NCI-H2227 (cell line): ENCODE data around the gene C2CD2L.
"Not testable (repeated sequence)": the region's sequence is repeated elsewhere in the genome, so short reads cannot be mapped to it uniquely, and the experiment has no call there.

ENCODE experiments used
- DNase-seq: peaks from one replicate; lab custom pipeline; 2025; ENCODE audit not compliant: unreplicated experiment; lab: John Stamatoyannopoulos, UW

The C2CD2L gene

DNA sequence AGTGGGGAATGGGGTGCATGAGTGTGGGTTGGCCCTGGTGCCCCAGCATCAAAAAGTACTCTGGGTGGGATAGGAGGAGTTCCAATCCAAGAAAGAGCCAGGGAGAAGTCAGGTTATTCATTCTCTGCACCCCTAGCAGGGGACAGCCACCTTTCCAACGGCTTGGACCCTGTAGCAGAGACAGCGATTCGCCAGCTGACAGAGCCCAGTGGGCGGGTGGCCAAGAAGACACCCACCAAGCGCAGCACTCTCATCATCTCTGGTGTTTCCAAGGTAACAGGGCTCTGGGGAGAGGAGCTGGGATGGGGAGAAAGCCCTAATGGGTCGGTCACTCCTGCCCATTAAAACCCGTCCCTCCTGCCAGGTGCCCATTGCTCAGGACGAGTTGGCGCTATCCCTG lies 6.6 kb downstream of the C2CD2L start:
- DNase-seq, result no peak

- no peak for DNase-seq
Measured at GRCh38 chr11:119114351-119114750, 7.2 kb downstream of the C2CD2L start.

- no peak for DNase-seq
Measured at GRCh38 chr11:119115484-119116234, 8.5 kb downstream of the C2CD2L start.

- DNase-seq, result no peak
Measured at GRCh38 chr11:119116235-119116594, 9.1 kb downstream of the C2CD2L start.

- DNase-seq, result no peak
Measured at GRCh38 chr11:119116601-119117000, 9.5 kb downstream of the C2CD2L start.

- no peak for DNase-seq
Measured at GRCh38 chr11:119117004-119117706, 10.0 kb downstream of the C2CD2L start.

GRCh38 chr11:119118227-119118626 lies 11.1 kb downstream of the C2CD2L start:
- DNase-seq, result no peak

GRCh38 chr11:119118946-119119345 lies 11.8 kb downstream of the C2CD2L start:
- no peak for DNase-seq

GRCh38 chr11:119120639-119121007 lies 13.5 kb downstream of the C2CD2L start:
- DNase-seq, result peak; percentile 59

- DNase-seq, result peak; percentile 98
Measured at GRCh38 chr11:119121008-119121810, 14.1 kb downstream of the C2CD2L start, which contains the start of gene HINFP. Gene HINFP, plus strand, starts transcription at chr11:119121580. Its CDS starts 5,365 bp downstream, at chr11:119126945.

- no peak for DNase-seq
Measured at GRCh38 chr11:119121811-119122124, 14.6 kb downstream of the C2CD2L start.

DNA sequence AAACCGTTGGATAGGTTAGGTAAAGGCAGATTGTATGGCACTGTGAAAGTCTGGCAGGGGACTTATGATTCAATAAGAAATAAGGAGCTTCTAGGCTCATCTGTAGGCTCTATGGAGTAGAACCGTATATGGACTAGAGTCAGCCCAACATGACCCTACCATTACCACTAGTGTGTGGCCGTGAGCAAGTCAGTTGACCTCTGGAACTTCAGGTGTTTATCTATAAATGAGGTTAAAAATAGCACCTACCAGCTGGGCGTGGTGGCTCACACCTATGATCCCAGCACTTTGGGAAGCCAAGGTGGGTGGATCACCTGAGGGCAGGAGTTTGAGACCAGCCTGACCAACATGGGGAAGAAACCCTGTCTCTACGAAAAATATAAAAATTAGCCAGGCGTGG lies 18.7 kb downstream of the C2CD2L start:
- no peak for DNase-seq

DNA sequence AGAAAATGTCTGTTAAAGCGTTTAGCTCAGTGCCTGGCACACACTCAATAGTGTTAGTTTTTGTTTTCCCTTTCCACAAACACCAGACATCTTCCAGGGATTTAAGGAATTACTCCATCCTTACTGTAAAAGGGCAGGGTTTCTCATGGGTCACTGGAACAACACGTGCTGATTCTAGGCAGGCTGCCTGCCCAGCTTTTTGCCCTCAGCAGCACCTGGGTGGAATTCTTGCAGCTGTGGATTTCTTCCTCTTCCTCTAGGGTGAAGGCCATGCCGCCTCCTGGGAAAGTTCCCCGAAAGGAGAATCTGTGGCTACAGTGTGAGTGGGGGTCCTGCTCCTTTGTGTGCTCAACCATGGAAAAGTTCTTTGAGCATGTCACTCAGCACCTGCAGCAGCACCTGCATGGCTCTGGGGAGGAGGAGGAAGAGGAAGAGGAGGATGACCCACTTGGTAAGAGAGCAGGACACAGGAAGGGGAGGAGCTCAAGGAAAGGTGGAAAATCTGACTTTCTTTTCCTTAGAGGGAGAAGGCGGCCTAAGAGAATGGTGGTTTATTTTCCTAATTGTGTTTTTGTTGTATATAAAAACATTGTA lies 19.6 kb downstream of the C2CD2L start:
- DNase-seq, result no peak

DNA sequence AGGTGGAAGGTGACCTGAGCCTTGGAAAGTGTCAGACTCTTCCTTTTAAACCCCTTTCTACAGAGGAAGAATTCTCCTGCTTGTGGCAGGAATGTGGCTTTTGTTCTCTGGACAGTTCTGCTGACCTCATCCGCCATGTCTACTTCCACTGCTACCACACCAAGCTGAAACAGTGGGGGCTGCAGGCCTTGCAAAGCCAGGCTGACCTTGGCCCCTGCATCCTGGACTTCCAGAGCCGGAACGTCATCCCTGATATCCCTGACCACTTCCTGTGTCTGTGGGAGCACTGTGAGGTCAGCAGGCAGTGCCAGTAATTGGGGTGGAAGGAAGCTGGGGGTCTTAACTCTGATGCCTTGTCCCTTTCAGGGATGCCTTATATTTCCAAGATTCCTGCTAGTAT lies 23.5 kb downstream of the C2CD2L start:
- DNase-seq, result no peak

DNA sequence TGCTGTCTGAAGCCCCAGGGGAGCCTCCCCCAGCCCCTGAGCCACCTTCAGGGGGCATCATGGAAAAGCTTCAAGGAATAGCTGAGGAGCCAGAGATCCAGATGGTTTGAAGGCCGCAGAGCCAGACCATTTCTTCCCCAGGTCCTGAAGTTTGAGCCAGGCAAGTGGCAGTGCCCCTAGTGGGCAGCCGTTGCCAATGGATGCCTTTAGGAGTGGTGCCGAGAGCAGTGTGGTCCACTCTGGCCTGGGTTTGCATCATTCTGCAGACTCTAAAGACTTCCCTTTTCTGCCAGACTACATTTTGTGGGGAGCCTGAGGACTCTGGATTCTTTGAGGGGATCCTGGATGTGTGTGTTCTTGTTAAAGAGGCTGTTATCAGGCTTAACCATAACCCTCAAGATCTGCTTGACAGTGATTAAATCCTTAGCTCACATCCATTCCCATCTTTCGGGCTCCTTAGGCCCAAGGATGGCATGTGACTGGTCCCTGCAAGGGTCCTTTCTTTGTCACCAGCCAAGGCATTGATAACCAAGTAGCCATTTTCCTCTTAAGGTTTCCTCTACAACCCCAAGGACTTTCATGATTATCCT lies 27.3 kb downstream of the C2CD2L start:
- peak; percentile 7 for DNase-seq

GRCh38 chr11:119139276-119139675 lies 32.1 kb downstream of the C2CD2L start:
- not testable (repeated sequence) for DNase-seq

GRCh38 chr11:119144825-119145486 lies 37.8 kb downstream of the C2CD2L start:
- peak; percentile 77 for DNase-seq

DNA sequence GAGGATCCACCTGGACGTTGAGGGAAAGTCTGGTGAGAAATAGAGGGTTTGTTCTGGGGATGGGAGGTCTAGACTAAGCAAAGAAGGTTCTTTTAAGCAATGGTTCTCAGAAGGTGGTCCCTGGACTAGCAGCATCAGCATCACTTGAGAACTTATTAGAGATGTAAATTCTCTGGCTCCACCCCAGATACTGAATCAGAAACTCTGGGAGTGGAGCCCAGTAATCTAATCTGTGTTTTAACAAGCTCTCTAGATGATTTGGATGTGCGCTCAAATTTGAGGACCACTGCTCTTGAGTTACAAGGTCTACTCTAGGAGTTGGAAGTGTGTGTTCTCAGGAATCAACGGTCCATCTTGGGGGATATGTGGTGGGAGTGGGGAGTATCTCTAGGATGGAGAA lies 38.4 kb downstream of the C2CD2L start:
- DNase-seq, result no peak

GRCh38 chr11:119147604-119148333 lies 40.6 kb downstream of the C2CD2L start:
- DNase-seq, result no peak

DNA sequence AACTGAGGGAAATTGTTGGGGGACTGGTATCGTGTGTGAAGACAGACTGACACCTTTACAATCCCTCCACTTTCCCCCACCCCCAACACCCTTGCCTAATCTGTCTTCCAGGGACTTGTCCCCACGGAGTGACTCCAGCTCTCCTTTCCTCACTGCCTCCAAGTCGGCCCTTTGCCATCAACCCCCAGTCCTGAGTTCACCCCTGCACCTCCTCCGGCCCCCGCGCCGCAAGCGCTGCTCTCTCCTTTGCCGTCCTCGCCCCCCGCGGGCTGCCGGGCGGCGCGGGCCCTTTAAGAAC lies 41.5 kb downstream of the C2CD2L start:
- no peak for DNase-seq
